ENCODE results near the gene CUL7. TPM values are rescaled to one million over a fixed set of nuclear protein-coding genes. Genes with fewer than 3 reads are reported as not detected.

CUL7 gene
- total and polyA plus RNA-seq, 9 of the 15 experiments (the other 6 are each of a cell fraction or from before 2014, with no cell fraction given): 0.44 to 20.1 (median 8.6) TPM

GRCh38 chr6:43014434-43014909 is 39.2 kb downstream of the CUL7 start (continued):
- no peak for TF ChIP-seq BRF2 (IDR thresholded peaks at IDR 0.05; ENCODE audit: borderline replicate concordance, insufficient read depth, insufficient read length)
- peak; percentile 95; the same call in 1 of the 2 replicates for TF ChIP-seq LARP7 (IDR thresholded peaks at IDR 0.05)
- TF ChIP-seq ZNF253 (CRISPR knock-in tag; conservative IDR thresholded peaks at IDR 0.05): no peak
- TF ChIP-seq MTA1 (IDR thresholded peaks at IDR 0.05; ENCODE audit: borderline replicate concordance): peak; percentile 34; the same call in 1 of the 2 replicates
- peak; percentile 77; the same call in 1 of the 2 replicates for TF ChIP-seq EHMT2 (IDR thresholded peaks at IDR 0.05)
- TF ChIP-seq ZSCAN29 (IDR thresholded peaks at IDR 0.05): no peak
- TF ChIP-seq ZNF143 (CRISPR knock-in tag; IDR thresholded peaks at IDR 0.05): no peak
- TF ChIP-seq MXI1 (IDR thresholded peaks at IDR 0.05; ENCODE audit: low read depth, low read length): no peak
- TF ChIP-seq ZNF3 (CRISPR knock-in tag; IDR thresholded peaks at IDR 0.05): no peak
- TF ChIP-seq THRB (CRISPR knock-in tag; conservative IDR thresholded peaks at IDR 0.05): peak; percentile 82; the same call in 1 of the 2 replicates
- peak; percentile 67 for TF ChIP-seq NCOA4 (IDR thresholded peaks at IDR 0.05; ENCODE audit: partially characterized antibody)
- TF ChIP-seq ZNF133 (CRISPR knock-in tag; IDR thresholded peaks at IDR 0.05): no peak
- TF ChIP-seq CREBBP (IDR thresholded peaks at IDR 0.05; ENCODE audit: low read depth, low read length): no peak
- 0 out of 2 replicates have a peak, but pooled peaks have one; percentile 40 for TF ChIP-seq ARID2 (IDR thresholded peaks at IDR 0.05)
- TF ChIP-seq TRIM25 (IDR thresholded peaks at IDR 0.05; ENCODE audit: borderline replicate concordance): peak; percentile 55; the same call in 1 of the 2 replicates
- no peak for TF ChIP-seq ZNF75A (CRISPR knock-in tag; IDR thresholded peaks at IDR 0.05)
- no peak for TF ChIP-seq JUNB (CRISPR knock-in tag; conservative IDR thresholded peaks at IDR 0.05)
- peak; percentile 47; the same call in 1 of the 2 replicates for TF ChIP-seq CC2D1A (IDR thresholded peaks at IDR 0.05)
- TF ChIP-seq RUNX1 (IDR thresholded peaks at IDR 0.05; ENCODE audit: low read depth): no peak
- no peak for TF ChIP-seq BRCA1 (IDR thresholded peaks at IDR 0.05)
- no peak for TF ChIP-seq BRCA1 (CRISPR knock-in tag; IDR thresholded peaks at IDR 0.05)
- TF ChIP-seq SMARCE1 (IDR thresholded peaks at IDR 0.05): peak; percentile 49
- no peak for TF ChIP-seq E2F8 (IDR thresholded peaks at IDR 0.05; ENCODE audit: low read depth, partially characterized antibody)
- TF ChIP-seq HLTF (IDR thresholded peaks at IDR 0.05): peak; percentile 94; the same call in 1 of the 2 replicates
- peak in 1 of 2 experiments; percentile 71; a peak in 3 of 4 replicates for TF ChIP-seq HDAC1 (IDR thresholded peaks at IDR 0.05)
- TF ChIP-seq ZNF316 (IDR thresholded peaks at IDR 0.05): no peak
